SH-SY5Y (cell line): Measurements from ENCODE around the gene MAG.

Experiments
- GATA2 ChIP-seq: IDR thresholded peaks from 2 replicates; pipeline ENCODE4 v1.6.1; 2011; ENCODE audit warnings: mild to moderate bottlenecking, low read depth, low read length
- GATA3 ChIP-seq: IDR thresholded peaks from 2 replicates; pipeline ENCODE4 v1.6.1; 2011; ENCODE audit warnings: low read depth, mild to moderate bottlenecking, low read length, moderate library complexity

Gene MAG

DNA sequence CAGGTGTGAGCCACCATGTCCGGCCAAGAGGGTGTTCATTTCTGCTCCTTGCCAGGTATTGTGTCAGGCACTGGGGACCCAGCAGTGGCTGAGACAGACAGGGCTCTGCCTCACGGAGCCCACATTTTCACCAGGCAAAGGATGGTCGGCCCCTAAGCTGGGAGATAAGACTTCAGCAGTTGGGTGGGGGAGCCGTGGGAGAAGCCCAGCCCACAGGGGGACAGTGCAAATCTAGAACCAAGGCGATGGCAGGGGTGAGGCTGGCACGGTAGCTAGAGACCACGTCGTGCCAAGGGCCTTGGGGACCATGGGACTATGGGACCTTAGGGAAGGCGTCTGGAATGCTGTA is 34.9 kb upstream of the MAG start:
- no peak for TF ChIP-seq GATA2
- TF ChIP-seq GATA3, result no peak

DNA sequence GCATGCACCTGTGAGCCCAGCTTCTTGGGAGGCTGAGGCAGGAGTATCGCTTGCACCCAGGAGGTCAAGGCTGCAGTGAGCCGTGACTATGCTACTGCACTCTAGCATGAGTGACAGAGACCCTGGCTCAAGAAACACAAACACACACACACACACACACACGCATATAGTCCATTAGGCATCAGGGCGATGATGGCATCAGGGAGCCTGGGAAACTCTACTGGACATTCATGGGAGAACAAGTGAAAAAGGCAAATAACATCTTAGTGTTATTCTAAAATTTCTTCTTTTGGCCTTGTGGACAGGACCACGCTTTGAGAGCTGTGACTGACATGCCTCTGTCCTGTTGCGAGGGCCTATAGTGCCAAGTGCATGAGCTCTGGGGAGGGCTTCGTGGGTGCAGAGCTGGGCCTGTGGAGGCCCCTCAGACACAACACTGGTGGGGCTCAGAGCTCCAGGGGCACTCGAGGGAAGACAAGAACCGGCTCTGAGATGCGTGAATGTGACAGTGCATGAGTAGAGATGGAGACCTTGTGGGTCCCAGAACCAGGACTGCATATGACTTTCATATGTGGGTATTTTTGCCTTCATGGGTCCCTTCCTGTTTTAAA is 31.2 kb upstream of the MAG start:
- TF ChIP-seq GATA2 (no peak), GATA3 (no peak)

DNA sequence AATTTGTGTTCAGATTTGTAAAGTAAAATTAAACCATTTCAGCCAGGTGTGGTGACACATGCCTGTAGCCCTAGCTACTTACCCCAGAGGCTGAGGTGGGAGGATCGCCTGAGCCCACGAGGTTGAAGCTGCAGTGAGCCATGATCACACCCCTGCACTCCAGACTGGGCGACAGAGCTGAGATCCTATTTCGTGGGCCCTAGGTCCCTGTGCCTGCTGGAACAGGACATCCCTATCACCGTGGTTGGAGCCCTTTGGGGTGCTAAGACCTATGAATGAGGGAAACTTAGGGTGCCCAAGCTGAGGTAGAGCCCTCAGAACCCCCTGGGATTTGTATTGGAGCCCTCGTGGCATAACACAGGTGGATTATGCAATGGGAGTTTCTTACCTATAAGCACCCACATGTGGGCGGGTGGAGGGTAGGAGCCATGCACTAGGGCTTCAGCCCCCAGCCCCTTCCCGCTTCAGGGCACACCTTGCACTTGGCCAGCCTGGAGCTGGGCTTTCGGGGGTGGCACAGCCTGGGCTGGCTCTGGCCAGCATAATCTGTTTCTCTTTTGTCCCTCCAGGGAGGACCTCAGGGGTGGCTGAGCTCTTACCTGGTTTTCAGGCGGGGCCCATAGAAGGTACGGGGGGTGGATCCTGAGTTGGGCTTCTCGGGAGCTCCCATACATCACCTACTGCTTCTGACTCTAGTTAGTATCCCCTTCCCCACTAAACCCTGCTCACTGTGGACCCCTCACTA is 30.4 kb upstream of the MAG start:
- TF ChIP-seq GATA3, result no peak
- no peak for TF ChIP-seq GATA2

DNA sequence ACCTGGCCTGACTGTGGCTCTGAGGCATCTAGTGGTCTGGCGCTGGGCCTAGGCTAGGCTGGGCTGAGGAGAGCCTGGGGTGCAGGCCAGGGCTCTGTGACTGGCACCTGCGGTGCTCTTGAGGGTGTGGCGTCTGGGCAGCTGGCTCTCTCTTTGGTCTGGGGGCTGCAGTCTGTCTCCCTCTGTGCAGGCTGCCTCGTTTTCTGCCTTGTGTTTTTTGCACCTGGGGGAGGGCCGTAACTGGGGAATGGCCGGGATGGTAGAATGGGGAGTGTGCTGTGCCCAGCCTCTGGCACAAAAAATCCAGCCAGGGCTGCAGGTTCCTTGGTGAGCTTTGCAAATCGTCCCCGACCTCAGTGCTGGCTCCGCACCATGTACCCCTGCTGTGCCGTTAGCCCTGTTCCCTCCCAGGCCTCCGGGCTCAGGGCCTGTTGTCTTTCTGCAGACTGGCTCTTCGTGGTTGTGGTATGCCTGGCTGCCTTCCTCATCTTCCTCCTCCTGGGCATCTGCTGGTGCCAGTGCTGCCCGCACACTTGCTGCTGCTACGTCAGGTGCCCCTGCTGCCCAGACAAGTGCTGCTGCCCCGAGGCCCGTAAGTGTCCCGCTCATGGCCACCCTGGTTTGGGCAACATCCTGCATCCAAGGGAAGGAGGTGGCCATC is 29.7 kb upstream of the MAG start:
- no peak for TF ChIP-seq GATA2
- TF ChIP-seq GATA3, result no peak

DNA sequence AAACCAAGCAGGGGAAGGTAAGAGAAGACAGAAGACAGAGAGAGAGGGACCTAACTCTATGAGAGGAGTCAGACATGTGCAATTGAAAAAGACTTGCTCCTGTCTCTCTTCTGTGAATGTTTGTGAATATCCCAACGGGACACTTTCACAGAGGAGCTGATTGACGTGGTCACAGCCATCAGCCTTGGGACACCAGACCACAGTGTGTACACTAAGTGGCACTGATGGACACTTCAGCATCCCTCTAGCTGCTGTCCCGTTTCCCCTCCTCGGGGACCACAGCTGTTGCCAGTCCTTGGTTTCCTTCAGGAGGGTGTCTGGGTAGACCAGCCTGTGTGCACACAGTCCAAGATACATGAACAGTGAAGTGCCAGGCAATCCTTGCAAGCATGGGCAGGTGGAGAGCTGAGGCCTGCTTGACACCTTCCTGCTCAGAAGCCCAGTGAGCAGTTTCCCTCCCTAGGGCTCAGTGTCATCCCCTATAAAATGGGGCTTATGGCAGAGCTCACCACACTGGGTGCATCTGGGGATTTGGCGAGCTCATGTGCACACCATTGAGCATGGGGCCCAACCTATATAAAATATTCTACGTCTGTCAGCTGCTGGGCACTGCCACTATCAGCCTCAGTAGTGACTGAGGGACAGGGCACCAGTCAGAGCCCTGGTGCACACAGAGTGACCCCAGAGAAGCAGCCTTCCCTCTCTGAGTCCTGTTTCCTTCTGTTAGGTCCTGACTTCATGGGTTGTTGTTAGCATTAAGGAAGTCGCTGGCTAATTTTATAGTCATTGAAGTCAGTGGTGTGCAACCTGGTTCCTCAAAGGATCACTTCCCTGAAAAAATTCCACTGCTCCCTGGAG is 27.5 kb upstream of the MAG start:
- TF ChIP-seq GATA2 (no peak), GATA3 (no peak)

DNA sequence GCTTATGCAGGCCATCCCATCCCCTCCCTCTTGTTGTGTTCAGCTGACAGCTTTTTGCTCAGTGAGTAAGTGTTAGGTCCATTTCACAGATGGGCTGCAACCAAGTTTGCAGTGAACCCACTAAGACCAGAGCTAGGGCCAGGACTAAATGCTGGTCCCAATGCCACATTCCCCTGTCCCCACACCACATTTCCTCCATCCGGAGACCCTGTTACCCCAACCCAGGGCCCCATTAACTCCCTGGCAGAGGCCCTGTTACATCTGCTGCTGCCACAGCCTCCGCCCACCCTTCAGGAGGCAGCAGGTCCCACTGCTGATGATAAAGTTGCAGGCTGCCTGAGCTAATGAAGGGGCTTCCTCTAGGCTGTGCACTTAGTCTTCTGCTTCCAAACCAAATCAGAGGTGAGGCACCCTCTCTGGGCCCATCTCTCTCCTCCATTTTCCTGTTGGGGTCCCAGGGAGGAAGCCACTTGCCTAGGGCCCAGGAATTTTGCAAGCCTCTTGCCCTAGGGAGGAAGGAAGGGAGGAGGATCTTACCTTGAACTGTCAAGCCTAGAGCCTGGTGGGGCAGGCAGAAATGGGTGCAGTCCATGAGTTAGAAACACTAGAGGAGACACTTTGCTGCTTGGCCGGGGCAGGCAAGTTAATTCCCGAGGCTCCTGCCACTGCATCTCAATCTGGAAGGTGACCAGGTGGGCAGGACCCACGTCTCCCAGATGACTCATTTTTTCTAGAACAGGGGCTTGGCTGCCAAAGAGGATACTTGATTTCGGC is 26.6 kb upstream of the MAG start:
- TF ChIP-seq GATA2 (no peak), GATA3 (no peak)

DNA sequence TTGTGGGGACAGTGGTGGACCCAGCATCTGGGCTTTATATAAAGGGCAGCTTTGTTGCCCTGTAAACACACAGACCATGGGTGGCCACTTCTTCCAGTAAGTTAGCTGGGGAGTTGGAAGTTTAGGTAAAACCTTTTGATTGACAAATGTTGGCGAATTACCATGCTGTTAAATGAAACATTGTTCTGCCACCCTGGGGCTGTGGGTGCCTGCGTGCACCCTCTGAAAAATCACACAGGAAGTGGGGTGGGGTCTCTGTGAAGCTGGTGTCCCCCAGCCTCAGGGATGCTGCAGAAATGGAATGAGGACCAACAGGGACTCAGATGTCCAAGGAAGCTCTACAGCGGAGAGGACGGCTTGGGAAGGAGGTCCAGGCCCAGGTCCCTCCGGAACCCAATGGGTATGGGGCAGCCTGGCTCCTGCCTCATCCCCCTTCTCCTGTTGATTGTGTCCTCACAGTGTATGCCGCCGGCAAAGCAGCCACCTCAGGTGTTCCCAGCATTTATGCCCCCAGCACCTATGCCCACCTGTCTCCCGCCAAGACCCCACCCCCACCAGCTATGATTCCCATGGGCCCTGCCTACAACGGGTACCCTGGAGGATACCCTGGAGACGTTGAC is 26.0 kb upstream of the MAG start:
- TF ChIP-seq GATA3 (no peak), GATA2 (no peak)

DNA sequence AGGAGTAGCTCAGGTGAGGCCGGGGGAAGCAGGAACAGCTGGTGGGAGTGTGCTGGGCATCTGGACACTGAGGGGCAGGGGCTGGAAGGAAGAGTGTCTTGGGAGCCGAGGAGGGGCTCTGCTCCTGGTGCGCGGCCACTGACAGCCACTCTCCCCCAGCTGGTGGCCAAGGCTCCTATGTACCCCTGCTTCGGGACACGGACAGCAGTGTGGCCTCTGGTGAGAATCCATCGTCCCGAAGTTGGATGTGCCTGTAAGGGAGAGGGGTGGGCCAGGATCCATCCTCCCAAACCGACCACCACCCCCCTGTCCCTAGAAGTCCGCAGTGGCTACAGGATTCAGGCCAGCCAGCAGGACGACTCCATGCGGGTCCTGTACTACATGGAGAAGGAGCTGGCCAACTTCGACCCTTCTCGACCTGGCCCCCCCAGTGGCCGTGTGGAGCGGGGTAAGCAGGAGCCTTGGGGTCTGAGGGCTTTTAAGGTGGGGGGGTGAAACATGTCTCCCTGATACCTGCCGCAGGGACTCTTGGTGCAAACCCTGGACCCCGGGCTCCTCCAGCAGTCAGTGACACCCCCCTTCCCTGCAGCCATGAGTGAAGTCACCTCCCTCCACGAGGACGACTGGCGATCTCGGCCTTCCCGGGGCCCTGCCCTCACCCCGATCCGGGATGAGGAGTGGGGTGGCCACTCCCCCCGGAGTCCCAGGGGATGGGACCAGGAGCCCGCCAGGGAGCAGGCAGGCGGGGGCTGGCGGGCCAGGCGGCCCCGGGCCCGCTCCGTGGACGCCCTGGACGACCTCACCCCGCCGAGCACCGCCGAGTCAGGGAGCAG is 25.2 kb upstream of the MAG start:
- TF ChIP-seq GATA2, result no peak
- no peak for TF ChIP-seq GATA3

DNA sequence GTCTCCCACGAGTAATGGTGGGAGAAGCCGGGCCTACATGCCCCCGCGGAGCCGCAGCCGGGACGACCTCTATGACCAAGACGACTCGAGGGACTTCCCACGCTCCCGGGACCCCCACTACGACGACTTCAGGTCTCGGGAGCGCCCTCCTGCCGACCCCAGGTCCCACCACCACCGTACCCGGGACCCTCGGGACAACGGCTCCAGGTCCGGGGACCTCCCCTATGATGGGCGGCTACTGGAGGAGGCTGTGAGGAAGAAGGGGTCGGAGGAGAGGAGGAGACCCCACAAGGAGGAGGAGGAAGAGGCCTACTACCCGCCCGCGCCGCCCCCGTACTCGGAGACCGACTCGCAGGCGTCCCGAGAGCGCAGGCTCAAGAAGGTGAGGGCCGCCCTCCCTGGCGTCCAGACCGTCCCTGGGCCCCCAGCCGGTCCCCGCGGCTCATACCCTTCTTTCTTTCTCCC is 24.6 kb upstream of the MAG start:
- no peak for TF ChIP-seq GATA3
- TF ChIP-seq GATA2, result no peak

DNA sequence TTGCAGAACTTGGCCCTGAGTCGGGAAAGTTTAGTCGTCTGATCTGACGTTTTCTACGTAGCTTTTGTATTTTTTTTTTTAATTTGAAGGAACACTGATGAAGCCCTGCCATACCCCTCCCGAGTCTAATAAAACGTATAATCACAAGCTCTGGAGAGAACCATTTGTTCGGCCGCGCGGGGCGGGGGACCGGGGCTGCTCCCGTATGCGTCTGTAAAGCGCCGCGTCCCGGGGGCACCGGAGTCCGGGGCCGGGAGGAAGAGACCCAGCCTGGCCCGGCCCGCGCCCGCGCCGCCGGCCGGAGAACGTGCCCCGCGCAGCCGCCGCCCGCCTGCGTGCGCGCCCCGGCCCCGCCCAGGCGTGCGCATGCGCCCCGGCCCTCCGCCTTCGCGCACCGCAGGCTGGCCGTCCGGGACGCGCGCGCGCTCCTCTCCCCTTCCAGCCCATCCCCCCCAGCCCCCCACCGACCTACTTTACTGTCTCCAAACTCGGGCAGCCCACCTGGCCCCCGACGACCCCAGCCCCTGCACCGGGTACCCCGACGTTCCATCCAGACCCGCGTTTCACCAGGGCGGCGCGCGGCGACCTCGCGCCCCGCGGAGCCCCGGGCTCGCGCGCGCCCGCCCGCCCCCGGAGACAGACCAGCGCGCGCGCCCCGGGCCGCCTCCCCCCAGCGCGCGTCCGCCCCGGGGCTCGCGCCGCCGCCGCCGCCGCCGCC is 24.0 kb upstream of the MAG start:
- TF ChIP-seq GATA2 (no peak), GATA3 (no peak)

DNA sequence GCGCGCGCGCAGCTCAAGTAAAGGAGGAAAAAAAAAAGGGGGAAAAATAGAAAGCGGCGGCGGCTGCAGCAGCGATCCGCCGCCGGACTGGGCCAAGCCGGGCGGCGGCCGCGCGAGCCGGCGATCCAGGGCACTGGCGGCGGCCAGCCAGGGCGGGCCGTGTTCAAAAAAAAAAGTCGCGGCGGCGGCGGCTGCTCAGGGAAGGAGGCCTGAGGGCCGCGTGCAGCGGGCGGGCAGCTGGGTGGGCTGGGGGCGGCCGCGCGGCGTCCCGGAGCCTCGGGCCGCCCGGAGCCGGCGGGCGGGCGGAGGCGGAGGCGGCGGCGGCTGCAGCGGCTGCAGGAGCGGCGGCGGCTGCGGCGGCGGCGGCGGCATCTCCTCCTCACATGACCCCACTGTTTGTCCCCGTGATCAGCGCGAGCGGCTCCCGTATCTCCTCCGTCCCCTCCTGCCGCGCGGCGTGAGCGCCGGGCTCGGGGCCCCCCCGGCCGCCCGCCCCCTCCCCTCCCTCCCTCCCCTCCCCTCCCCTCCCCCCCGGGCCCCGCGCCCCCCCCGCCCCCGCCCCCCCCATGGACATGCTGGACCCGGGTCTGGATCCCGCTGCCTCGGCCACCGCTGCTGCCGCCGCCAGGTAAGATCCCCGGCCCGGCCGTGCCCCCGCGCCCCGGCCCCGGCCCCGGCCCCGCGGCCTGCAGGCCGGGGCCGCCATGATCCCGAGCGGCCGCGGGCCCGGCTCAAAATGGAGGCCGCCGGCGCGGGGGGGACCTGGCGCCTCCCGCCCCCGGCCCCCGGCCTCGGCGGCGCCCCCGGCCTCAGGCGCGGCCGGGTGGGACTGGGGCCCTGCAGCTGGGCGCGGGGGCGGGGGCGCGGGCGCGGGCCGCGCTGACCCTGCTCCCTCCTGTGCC is 23.2 kb upstream of the MAG start, which contains the start of gene USF2:
Gene USF2 (plus strand): TSS at position 427 of the 902 bp plus-strand sequence. CDS start 140 bp downstream, at position 567.
- TF ChIP-seq GATA2 (no peak), GATA3 (no peak)
